Pancreas (tissue), 10 donors: ENCODE measurements around the gene TTI1. TPM values are rescaled to one million over a fixed set of nuclear protein-coding genes. Genes with fewer than 3 reads are reported as not detected.

Experiments
- ATAC-seq, 4 donors: fragments of 200-7000 bp; cut with Tn5 transposase; one replicate each; pipeline versions ENCODE4 v1.8.0 to v1.9.1; 2020; ENCODE audit warnings: mild to moderate bottlenecking in 4 of 4, moderate library complexity in 4 of 4
- DNase-seq, 6 donors: peaks; one replicate each; pipeline ENCODE4 v3.0.0-alpha.2; 2020
- FAIRE-seq: peaks from 2 replicates; lab custom pipeline; 2012; peaks lifted over from hg19 to GRCh38; lab: Jason Lieb, UNC
- H3K27ac ChIP-seq, 4 donors: fragments of 200-600 bp; sonication (generic); 1 replicate in 3 of 4; 2 replicates in 1 of 4; pipeline versions ENCODE4 v1.5.0 to v1.8.0; 2020
- H3K27me3 ChIP-seq, 4 donors: fragments of 200-600 bp; one replicate each; pipeline ENCODE4 v1.8.0; 2021
- H3K36me3 ChIP-seq, 3 donors: fragments of 200-600 bp; sonication (generic) in 1 of 3; one replicate each; pipeline versions ENCODE4 v1.5.0 to v1.8.0; 2020 to 2021
- H3K4me1 ChIP-seq, 3 donors: fragments of 200-600 bp; one replicate each; pipeline ENCODE4 v1.8.0; 2021
- H3K4me3 ChIP-seq, 4 donors: fragments of 200-600 bp; sonication (generic) in 2 of 4; one replicate each; pipeline versions ENCODE4 v1.5.0 to v1.8.0; 2020 to 2021
- H3K9me3 ChIP-seq, 4 donors: fragments of 200-600 bp; one replicate each; pipeline ENCODE4 v1.8.0; 2021
- WGBS, 2 donors: extraction: QIAGEN DNeasy Blood & Tissue Kit; methylation state at CpG; one replicate each; pipeline ENCODE4 v1.1.7; 2013; 5-methylcytosine and 5-hydroxymethylcytosine counted together
- intact Hi-C, 3 donors: fragments of 100-400 bp; cut with DNase I; formaldehyde crosslinking; loops; one replicate each; pipeline versions ENCODE4 v1.11.1 to v1.14.2; 2022
- polyA plus RNA-seq, 2 donors: library from polyadenylated mRNA; stranded (reverse); fragments of 200-250 nt; gene quantifications; one replicate each; pipeline ENCODE4 v1.2.3, GENCODE V29; 2013
- total RNA-seq, 6 donors: library from RNA; stranded (reverse); fragmentation: NEBNext Ultra II Directional in 4 of 6; extraction: Animal tissue kit (Norgen Biotek cat#: 25700) in 4 of 6; gene quantifications; one replicate each; pipeline versions ENCODE4 v1.2.1 to v1.2.4, GENCODE V29; 2021 to 2023
- TF ChIP-seq, protein P1 (sequence below), 4 donors: fragments of 200-600 bp; sonication (generic) in 3 of 4; IDR thresholded peaks; one replicate each; pipeline versions ENCODE4 v1.5.0 to v1.8.0; 2021; ENCODE audit warnings: antibody characterized with exemption in 4 of 4
- donor health status: healthy with polysubstance abuse.
- donor health status: DM: no; HTN: no; CAD: no; lungs with moderate emphysema.
- donor health status: DM: no; HTN: no; CAD: no.
- donor health status: control.
- donor health status: control.
- donor health status: Bipolar disorder and iron deficiency.
- donor health status: DM: yes; HTN: yes; CAD: no.
- donor health status: DM: no; HTN: no; CAD: no.
- donor health status: DM: no; HTN: no; CAD: no.
- donor health status: DM: yes; HTN: yes; CAD: no.

The TTI1 gene
- total and polyA plus RNA-seq, 8 donors: 10.1 to 18.0 (median 11.2) TPM

DNA sequence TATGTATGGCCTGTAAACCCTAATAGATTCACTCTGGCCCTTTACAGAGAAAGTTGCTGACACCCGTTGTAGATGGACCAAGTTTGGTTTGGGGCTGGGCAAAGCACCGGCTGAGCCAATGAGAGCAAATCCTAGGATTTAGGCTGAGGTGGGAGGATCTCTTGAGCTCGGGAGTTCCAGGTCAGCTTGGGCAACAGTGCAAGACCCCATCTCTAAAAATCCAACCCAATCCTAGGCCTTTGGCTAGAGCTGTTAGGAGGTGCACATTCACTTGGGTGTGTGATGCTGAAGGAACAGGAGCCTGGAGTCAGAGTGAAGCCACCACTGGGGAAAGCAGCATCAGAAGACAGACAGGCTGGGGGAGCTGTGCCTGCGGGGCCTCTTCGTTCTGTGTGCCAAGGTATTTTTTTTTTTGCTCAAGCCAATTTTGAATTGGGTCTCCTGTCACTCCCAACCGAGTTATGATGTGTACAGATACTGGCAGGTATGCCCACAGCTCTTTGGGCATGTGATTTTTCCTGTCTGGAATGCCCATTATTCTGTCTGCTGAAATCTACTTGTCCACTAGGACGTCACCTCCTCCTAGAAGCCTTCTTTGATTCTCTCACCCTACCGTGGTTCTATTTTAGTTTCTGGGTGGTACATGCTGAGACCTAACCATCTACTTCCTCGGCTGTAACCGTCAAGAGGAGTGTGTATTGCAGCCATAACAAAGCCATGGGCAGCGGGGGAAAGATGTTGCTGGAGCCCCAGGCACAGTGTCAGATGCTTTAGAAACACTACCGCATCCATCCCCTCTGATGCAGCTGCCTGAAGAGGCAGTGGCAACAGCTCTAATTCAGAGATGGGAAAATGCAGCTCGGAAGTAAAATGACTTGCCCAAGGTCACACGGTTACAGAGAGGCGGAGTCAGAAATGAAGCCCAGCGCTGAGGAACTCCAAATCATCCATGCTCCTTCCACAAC, 54.0 kb downstream of the TTI1 start:
- no peaks in the 10 kb centered on the region for H3K27me3 ChIP-seq
- no peak overlapping the region for H3K27ac ChIP-seq
- H3K4me3 ChIP-seq: no peak overlapping the region
- intact Hi-C loops: no loop called here
- 91 to 96% methylated on average over 16 of the region's 16 CpGs for WGBS, 2 donors
- H3K9me3 ChIP-seq: no peaks in the 10 kb centered on the region
- peaks cover 0 to 10% (median 0%) of the 10 kb centered on the region in 3 donors for H3K36me3 ChIP-seq
- ATAC-seq (no peak), DNase-seq (no peak), FAIRE-seq (no peak)
- H3K4me1 ChIP-seq: peaks cover 0 to 4% (median 0%) of the 10 kb centered on the region in 3 donors
- TF ChIP-seq, protein P1, sequence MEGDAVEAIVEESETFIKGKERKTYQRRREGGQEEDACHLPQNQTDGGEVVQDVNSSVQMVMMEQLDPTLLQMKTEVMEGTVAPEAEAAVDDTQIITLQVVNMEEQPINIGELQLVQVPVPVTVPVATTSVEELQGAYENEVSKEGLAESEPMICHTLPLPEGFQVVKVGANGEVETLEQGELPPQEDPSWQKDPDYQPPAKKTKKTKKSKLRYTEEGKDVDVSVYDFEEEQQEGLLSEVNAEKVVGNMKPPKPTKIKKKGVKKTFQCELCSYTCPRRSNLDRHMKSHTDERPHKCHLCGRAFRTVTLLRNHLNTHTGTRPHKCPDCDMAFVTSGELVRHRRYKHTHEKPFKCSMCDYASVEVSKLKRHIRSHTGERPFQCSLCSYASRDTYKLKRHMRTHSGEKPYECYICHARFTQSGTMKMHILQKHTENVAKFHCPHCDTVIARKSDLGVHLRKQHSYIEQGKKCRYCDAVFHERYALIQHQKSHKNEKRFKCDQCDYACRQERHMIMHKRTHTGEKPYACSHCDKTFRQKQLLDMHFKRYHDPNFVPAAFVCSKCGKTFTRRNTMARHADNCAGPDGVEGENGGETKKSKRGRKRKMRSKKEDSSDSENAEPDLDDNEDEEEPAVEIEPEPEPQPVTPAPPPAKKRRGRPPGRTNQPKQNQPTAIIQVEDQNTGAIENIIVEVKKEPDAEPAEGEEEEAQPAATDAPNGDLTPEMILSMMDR (IDR thresholded peaks at IDR 0.05): no peak

DNA sequence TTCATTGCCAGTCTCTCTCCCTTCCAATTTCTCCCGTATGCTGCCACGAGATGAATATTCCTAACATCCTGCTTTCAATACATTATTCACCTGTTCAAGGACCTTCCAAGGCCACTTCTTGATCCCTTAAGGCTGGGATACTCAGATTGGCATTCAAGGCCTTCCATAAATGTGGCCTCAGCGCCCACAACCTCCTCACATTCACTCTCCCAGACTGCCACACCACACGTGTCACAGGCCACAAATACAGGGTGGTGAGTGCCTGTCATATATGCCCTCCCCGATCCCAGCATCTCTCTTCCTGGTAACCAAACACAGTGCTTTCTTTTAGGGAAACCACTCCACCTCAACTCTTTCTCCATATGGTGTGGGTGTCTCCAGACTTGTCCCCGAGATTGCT, 55.5 kb downstream of the TTI1 start:
- Histone ChIP-seq H3K4me3 (no peak overlapping the region), H3K36me3 (peaks cover 0 to 4% (median 0%) of the 10 kb centered on the region in 3 donors), H3K9me3 (no peaks in the 10 kb centered on the region), H3K27ac (no peak overlapping the region), H3K27me3 (no peaks in the 10 kb centered on the region), H3K4me1 (no peaks in the 10 kb centered on the region)
- FAIRE-seq (no peak), ATAC-seq (no peak), DNase-seq (no peak)
- intact Hi-C loops: no loop called here
- TF ChIP-seq, protein P1 (IDR thresholded peaks at IDR 0.05): no peak
- WGBS, 2 donors: 81 to 84% methylated on average over 6 of the region's 6 CpGs

DNA sequence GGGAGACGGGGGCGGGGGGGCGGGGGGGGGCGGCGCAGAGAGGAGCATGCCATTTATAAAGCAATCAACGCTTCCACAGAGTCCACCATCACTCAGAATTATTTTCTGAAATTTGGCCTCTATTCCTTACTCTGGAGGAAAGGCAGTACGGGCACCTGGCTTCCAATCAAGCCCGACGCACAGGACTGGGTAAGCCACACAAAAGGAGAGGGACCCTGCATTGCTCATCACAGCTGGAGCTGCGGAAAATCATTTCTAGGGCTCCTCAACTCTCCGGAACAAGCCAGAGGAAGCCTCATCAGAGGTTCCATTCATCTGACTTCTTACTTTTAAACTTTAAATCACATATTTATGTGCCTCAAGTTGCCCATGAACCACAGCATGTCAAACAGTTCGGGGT, 55.9 kb downstream of the TTI1 start:
- no peak for DNase-seq
- Histone ChIP-seq H3K4me3 (no peak overlapping the region), H3K9me3 (no peaks in the 10 kb centered on the region), H3K27me3 (no peaks in the 10 kb centered on the region), H3K4me1 (no peaks in the 10 kb centered on the region), H3K27ac (no peak overlapping the region), H3K36me3 (no peaks in the 10 kb centered on the region)
- 68 to 72% methylated on average over 8 to 11 of the region's 12 CpGs for WGBS, 2 donors
- intact Hi-C loops: no loop called here
- no peak for FAIRE-seq
- TF ChIP-seq, protein P1 (IDR thresholded peaks at IDR 0.05): no peak
- no peak for ATAC-seq

DNA sequence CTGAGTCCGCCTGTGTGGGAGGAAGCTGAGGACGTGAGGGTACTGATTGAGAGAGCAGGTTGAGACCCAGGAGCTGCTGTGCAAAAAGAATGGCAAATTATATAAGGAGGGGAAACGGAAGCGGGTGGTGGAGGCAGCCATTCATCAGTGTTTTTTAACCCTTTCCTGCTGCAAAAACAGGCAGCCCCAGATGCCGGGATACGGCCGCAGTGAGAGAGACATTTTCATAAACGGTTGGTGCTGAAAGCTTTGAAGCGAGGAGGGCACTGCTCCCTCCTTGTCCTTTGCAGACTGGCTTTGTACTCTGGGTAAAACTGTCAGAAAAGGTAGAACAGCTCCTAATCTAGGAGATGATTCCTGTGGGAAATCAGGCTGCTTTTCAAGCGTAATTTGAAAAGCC, 56.4 kb downstream of the TTI1 start:
- Histone ChIP-seq H3K27ac (no peak overlapping the region), H3K27me3 (no peaks in the 10 kb centered on the region), H3K9me3 (no peaks in the 10 kb centered on the region), H3K4me3 (no peak overlapping the region), H3K36me3 (no peaks in the 10 kb centered on the region), H3K4me1 (no peaks in the 10 kb centered on the region)
- intact Hi-C loops: no loop called here
- no peak for FAIRE-seq
- TF ChIP-seq, protein P1 (IDR thresholded peaks at IDR 0.05): no peak
- ATAC-seq: no peak
- WGBS, 2 donors: 82 to 86% methylated on average over 10 of the region's 10 CpGs
- no peak for DNase-seq
